Measurements from ENCODE around the gene ZNF512.
"Not testable (repeated sequence)": the region's sequence is repeated elsewhere in the genome, so short reads cannot be mapped to it uniquely, and the experiment has no call there.

ZNF512 gene, protein sequence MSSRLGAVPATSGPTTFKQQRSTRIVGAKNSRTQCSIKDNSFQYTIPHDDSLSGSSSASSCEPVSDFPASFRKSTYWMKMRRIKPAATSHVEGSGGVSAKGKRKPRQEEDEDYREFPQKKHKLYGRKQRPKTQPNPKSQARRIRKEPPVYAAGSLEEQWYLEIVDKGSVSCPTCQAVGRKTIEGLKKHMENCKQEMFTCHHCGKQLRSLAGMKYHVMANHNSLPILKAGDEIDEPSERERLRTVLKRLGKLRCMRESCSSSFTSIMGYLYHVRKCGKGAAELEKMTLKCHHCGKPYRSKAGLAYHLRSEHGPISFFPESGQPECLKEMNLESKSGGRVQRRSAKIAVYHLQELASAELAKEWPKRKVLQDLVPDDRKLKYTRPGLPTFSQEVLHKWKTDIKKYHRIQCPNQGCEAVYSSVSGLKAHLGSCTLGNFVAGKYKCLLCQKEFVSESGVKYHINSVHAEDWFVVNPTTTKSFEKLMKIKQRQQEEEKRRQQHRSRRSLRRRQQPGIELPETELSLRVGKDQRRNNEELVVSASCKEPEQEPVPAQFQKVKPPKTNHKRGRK

DNA sequence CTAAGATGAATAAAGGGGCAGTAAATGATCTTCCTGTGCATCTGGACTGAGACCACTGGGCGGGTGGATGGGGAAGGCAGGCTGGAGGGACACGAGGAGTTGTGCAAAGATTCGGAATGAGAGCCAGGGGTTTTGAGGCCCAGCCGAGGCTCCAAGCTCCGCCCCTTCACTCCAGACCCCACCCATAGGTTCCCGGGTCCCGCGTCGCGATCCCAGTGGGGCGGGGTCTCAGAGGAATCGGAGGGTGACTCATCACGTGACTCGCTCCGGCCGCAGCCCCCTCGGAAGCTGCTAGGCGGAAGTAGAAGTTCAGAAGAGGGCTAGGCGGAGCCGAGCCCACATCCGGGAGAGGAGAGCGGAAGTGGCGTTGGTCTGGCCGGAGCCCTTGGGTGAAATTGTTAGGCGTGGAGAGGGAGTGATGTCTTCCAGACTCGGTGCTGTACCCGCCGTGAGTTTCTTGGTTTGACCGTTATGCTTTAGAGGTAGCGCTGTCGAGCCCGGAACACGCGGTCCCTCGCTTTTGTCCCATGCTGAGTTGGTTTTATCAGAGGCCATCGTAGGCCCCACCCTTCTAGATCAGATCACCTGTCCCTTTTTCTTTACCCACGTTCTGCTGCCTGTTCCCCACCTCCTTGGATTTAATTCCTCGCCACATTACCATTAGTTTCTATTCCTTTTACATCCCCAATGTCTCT, at the start of gene ZNF512:
TSS of gene ZNF512 (plus strand) at position 348 of the 695 bp plus-strand sequence. CDS start at position 419, 71 bp downstream.
- DNase-seq (ENCODE audit: low spot score), result peak; percentile 82

- no peak for DNase-seq (ENCODE audit: low spot score)
These were observed 45.6 kb upstream of the ZNF512 start for GRCh38 chr2:27537287-27537686.

DNA sequence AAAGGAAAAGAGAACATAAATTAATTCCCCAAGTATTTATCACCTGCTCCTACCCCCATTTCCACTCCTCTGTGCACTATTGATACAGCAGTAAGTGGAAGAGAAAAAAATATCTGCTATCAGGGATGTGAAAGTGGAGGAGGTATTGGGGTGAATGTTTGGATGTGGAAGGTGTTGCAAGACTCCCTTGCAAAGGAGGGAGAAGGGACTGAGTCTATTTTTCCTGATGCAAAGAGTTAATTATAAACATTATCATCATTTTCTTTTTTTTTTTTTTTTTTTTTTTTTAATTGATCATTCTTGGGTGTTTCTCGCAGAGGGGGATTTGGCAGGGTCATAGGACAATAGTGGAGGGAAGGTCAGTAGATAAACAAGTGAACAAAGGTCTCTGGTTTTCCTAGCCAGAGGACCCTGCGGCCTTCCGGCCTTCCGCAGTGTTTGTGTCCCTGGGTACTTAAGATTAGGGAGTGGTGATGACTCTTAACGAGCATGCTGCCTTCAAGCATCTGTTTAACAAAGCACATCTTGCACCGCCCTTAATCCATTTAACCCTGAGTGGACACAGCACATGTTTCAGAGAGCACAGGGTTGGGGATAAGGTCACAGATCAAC, 43.9 kb upstream of the ZNF512 start:
- DNase-seq (ENCODE audit: low spot score), result not testable (repeated sequence)

GRCh38 chr2:27539649-27540048, 43.2 kb upstream of the ZNF512 start:
- not testable (repeated sequence) for DNase-seq (ENCODE audit: low spot score)

DNA sequence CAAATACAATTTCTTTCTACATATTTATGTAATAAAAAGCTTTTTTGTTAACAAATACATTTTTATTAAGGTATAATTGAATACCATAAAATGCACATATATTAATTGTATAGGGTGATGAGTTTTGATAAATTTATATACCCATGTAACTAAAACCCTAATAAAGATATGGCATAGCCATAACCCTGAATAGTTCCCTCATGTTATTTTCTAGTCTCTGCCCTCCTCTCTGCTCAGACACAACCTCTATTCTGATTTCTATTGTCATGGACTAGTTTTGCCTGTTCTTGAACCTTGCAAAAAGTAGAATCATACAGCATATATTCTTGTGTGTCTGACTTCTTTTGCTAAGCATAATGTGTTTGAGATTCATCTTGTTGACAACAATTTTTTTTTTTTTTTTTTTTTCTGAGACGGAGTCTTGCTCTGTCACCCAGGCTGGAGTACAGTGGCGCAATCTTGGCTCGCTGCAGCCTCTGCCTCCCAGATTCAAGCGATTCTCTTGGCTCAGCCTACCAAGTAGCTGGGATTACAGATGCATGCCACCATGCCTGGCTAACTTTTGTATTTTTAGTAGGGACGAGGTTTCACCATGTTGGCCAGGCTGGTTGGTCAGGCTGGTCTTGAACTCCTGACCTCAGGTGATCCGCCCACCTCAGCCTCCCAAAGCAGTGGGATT, 38.6 kb upstream of the ZNF512 start:
- DNase-seq (ENCODE audit: low spot score), result no peak

DNA sequence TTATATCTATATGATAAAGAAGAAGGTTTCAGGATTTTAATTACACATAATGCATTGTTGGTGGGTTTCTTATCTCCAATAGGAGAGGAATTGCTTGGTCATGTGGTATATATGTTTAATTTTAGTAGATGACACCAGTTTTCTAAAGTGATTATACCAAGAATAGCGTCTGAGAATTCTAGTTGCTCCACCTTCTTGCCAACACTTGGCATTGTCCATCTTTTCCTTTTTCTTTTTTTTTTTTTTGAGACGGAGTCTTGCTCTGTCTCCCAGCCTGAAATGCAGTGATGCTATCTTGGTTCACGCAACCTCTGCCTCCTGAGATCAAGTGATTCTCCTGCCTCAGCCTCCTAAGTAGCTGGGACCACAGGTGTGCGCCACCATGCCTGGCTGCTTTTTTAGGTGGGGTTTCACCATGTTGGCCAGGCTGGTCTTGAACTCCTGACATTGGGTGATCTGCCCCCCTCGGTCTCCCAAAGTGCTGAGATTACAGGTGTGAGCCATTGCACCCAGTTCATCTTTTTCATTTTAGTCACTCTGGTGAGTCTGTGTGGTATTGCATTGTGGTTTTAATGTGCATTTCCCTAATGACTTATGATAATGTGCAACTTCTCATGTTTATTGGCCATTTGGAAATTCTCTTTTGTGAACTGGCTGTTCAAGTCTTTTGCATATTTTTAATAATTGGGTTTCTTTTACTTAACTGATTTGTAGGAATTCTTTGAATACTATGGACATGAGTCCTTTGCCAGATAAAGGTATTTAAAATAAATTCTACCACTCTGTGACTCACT, 37.3 kb upstream of the ZNF512 start:
- no peak for DNase-seq (ENCODE audit: low spot score)

DNA sequence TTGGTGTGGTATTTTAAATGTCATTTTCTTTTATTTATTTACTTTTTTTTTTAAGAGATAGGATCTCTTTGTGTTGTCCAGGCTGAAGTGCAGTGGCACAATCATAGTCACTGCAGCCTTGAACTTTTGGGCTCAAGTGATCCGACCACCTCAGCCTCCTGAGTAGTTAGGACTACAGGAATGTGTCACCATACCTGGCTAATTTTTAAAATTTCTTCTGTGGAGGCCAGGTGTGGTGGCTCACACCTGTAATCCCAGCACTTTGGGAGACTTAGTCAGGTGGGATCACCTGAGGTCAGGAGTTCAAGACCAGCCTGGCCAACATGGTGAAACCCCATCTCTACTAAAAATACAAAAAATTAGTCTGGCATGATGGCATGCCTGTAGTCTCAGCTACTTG, 33.5 kb upstream of the ZNF512 start:
- no peak for DNase-seq (ENCODE audit: low spot score)

- DNase-seq (ENCODE audit: low spot score), result no peak
These were observed 31.3 kb upstream of the ZNF512 start for GRCh38 chr2:27551514-27551913.

GRCh38 chr2:27552941-27553340, 29.9 kb upstream of the ZNF512 start:
- no peak for DNase-seq (ENCODE audit: low spot score)

GRCh38 chr2:27554451-27554850, 28.4 kb upstream of the ZNF512 start:
- DNase-seq (ENCODE audit: low spot score), result not testable (repeated sequence)

GRCh38 chr2:27559228-27559627, 23.6 kb upstream of the ZNF512 start:
- no peak for DNase-seq (ENCODE audit: low spot score)

- no peak for DNase-seq (ENCODE audit: low spot score)
These were observed 21.8 kb upstream of the ZNF512 start for GRCh38 chr2:27561060-27561459.

- no peak for DNase-seq (ENCODE audit: low spot score)
These were observed 16.2 kb upstream of the ZNF512 start for GRCh38 chr2:27566628-27567027.

GRCh38 chr2:27569398-27569797, 13.4 kb upstream of the ZNF512 start:
- no peak for DNase-seq (ENCODE audit: low spot score)

- DNase-seq (ENCODE audit: low spot score), result no peak
These were observed 11.6 kb upstream of the ZNF512 start for GRCh38 chr2:27571197-27571596.

- no peak for DNase-seq (ENCODE audit: low spot score)
These were observed 11.2 kb upstream of the ZNF512 start for GRCh38 chr2:27571681-27572080.

DNA sequence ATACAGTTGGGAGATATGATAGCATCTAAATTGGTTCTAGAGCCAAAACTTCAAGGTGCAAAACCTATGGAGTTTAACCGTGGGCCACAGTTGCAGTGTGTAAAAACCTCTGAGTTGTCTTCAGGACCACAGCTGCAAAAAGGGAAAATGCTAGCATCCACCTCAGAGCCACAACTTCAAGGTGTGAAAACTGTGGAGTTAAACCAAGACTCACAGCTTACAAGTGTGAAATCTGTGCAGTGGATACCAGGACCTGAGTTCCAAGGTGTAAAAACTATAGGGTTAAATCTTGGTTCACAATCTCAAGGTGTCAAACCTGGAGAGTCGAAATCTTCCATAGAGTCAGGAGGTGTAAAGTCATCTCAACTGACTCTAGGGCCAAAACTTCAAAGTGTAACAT, 10.4 kb upstream of the ZNF512 start:
- DNase-seq (ENCODE audit: low spot score), result no peak

DNA sequence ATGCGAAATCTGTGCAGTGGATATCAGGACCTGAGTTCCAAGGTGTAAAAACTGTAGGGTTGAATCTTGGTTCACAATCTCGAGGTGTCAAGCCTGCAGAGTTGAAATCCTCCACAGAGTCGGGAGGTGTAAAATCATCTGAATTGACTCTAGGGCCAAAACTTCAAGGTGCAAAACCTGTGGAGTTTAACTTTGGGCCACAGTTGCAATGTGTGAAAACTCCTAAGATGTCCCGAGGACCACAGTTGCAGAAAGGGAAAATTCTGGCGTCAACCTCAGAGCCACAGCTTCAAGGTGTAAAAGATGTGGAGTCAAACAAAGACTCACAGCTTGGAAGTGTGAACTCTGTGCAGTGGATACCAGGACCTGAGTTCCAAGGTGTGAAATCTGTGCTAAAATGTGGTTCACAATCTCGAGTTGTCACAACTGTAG, 9.8 kb upstream of the ZNF512 start:
- DNase-seq (ENCODE audit: low spot score), result no peak

DNA sequence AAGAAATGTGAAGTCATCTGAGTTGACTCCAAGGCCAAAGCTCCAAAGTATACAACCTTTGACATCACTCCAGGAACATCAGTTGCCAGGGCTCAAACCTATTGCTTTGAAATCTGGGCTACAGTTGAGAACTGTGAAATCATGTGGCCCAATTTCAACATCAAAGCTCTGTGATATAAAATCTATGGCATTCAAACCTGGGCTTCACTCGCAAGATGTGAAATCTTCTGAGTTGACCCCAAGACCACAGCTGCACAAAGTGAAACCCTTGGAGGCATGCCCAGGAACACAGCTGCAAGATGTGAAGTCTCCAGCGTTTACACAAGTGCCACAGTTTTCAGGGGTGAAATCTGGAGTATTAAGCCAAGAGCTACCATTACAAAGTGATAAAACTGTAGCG, 9.4 kb upstream of the ZNF512 start:
- no peak for DNase-seq (ENCODE audit: low spot score)

- no peak for DNase-seq (ENCODE audit: low spot score)
These were observed 1.3 kb upstream of the ZNF512 start for GRCh38 chr2:27581417-27582128.
